HepG2 (cell line): ENCODE results near the gene SLCO4A1. TPM values are rescaled to one million over a fixed set of nuclear protein-coding genes. Genes with fewer than 3 reads are reported as not detected.

ENCODE experiments used
- ARNT2 ChIP-seq: sonication (generic); formaldehyde crosslinking; IDR thresholded peaks from 2 replicates; pipeline ENCODE4 v1.8.0; 2022; ENCODE audit warnings: mild to moderate bottlenecking, low read depth, missing genetic modification reagents, moderate library complexity
- CAMTA2 ChIP-seq: sonication (generic); formaldehyde crosslinking; IDR thresholded peaks from 2 replicates; pipeline ENCODE4 v1.4.0; 2020; ENCODE audit warnings: mild to moderate bottlenecking, missing genetic modification reagents, borderline replicate concordance
- FOXM1 ChIP-seq: sonication (generic); formaldehyde crosslinking; IDR thresholded peaks from 2 replicates; pipeline ENCODE4 v1.5.0; 2020; ENCODE audit warnings: missing genetic modification reagents
- HMG20B ChIP-seq: conservative IDR thresholded peaks from 2 replicates; pipeline ENCODE4 v1.6.1; 2016; ENCODE audit warnings: missing genetic modification reagents, missing compliant biosample characterization
- MED8 ChIP-seq: sonication (generic); formaldehyde crosslinking; IDR thresholded peaks from 2 replicates; pipeline ENCODE4 v1.8.1; 2023; ENCODE audit warnings: mild to moderate bottlenecking, missing genetic modification reagents; ENCODE audit not compliant: insufficient replicate concordance
- MZF1 ChIP-seq: sonication (generic); formaldehyde crosslinking; IDR thresholded peaks from 2 replicates; pipeline ENCODE4 v1.8.1; 2023; ENCODE audit warnings: mild to moderate bottlenecking, missing genetic modification reagents, borderline replicate concordance
- RAD21 ChIP-seq: fragments of 450-650 bp; formaldehyde crosslinking; IDR thresholded peaks from 2 replicates; pipeline ENCODE4 v1.5.0; 2020; ENCODE audit warnings: mild to moderate bottlenecking
- RXRA ChIP-seq: sonication (generic); formaldehyde crosslinking; IDR thresholded peaks from 2 replicates; pipeline ENCODE4 v1.5.1; 2020; ENCODE audit warnings: missing genetic modification reagents
- SMAD3 ChIP-seq: sonication (generic); formaldehyde crosslinking; IDR thresholded peaks from 2 replicates; pipeline ENCODE4 v1.4.0; 2020; ENCODE audit warnings: missing genetic modification reagents
- SOX6 ChIP-seq, 2 experiments: fragments of 450-650 bp in 1 of 2; sonication (generic) in 1 of 2; formaldehyde crosslinking in 1 of 2; IDR thresholded peaks; 2 replicates each; pipeline versions ENCODE4 v1.4.0 to v1.6.1; 2017 to 2020; ENCODE audit warnings: antibody characterized with exemption in 1 of 2, mild to moderate bottlenecking in 1 of 2, missing genetic modification reagents in 1 of 2
- THAP11 ChIP-seq: IDR thresholded peaks from 2 replicates; pipeline ENCODE4 v1.6.1; 2016; ENCODE audit warnings: missing biosample characterization, missing genetic modification reagents
- ZNF263 ChIP-seq: sonication (generic); formaldehyde crosslinking; IDR thresholded peaks from 2 replicates; pipeline ENCODE4 v1.4.0; 2020; ENCODE audit warnings: missing genetic modification reagents
- ZNF44 ChIP-seq: sonication (generic); formaldehyde crosslinking; IDR thresholded peaks from 2 replicates; pipeline ENCODE4 v1.5.1; 2020; ENCODE audit warnings: mild to moderate bottlenecking, missing genetic modification reagents
- ZNF547 ChIP-seq: sonication (generic); formaldehyde crosslinking; IDR thresholded peaks from 2 replicates; pipeline ENCODE4 v1.5.1; 2020; ENCODE audit warnings: mild to moderate bottlenecking, missing genetic modification reagents
- ZNF766 ChIP-seq: sonication (generic); formaldehyde crosslinking; IDR thresholded peaks from 2 replicates; pipeline ENCODE4 v1.5.0; 2020; ENCODE audit warnings: missing genetic modification reagents, borderline replicate concordance
- polyA plus RNA-seq, 8 experiments: library from polyadenylated mRNA; depleted of rRNA in 3 of 8; stranded (reverse) in 7 of 8; unstranded in 1 of 8; fragments of >200 nt; fragmentation: Illumina TruSeq in 4 of 8; extraction: Trizol in 4 of 8; gene quantifications; 2 replicates each; pipeline versions ENCODE4 v1.2.1 to v1.2.3, GENCODE V29; 2011 to 2016; ENCODE audit warnings: low read depth in 4 of 8, missing spikeins in 1 of 8, mixed read lengths in 1 of 8; ENCODE audit not compliant: insufficient read depth in 1 of 8
- total RNA-seq, 5 experiments: library from RNA; depleted of rRNA; stranded (reverse); fragments of >200 nt; fragmentation: Illumina TruSeq; extraction: Trizol; gene quantifications; 2 replicates each; pipeline ENCODE4 v1.2.3, GENCODE V29; 2016; ENCODE audit warnings: low read depth in 1 of 5
- TF ChIP-seq, protein P1 (sequence below): sonication (generic); formaldehyde crosslinking; IDR thresholded peaks from 2 replicates; pipeline ENCODE4 v1.8.1; 2023; ENCODE audit warnings: mild to moderate bottlenecking, missing genetic modification reagents
- TF ChIP-seq, protein P2 (sequence below): IDR thresholded peaks from 2 replicates; pipeline ENCODE4 v1.6.1; 2016; ENCODE audit warnings: missing compliant biosample characterization, missing genetic modification reagents, borderline replicate concordance
- TF ChIP-seq, protein P3 (sequence below): sonication (generic); formaldehyde crosslinking; IDR thresholded peaks from 2 replicates; pipeline ENCODE4 v1.9.0; 2022; ENCODE audit warnings: missing genetic modification reagents, mild to moderate bottlenecking, borderline replicate concordance
- TF ChIP-seq, protein P4 (sequence below): sonication (generic); formaldehyde crosslinking; IDR thresholded peaks from 2 replicates; pipeline ENCODE4 v1.4.0; 2020; ENCODE audit warnings: low read depth, missing genetic modification reagents
- TF ChIP-seq, protein P5 (sequence below): sonication (generic); formaldehyde crosslinking; IDR thresholded peaks from 2 replicates; pipeline ENCODE4 v1.4.0; 2020; ENCODE audit warnings: missing genetic modification reagents, mild to moderate bottlenecking, borderline replicate concordance

Gene SLCO4A1
- total and polyA plus RNA-seq, 2 of the 13 experiments (the other 11 are each of a cell fraction or from before 2014, with no cell fraction given) = 55.5 to 112 TPM

DNA sequence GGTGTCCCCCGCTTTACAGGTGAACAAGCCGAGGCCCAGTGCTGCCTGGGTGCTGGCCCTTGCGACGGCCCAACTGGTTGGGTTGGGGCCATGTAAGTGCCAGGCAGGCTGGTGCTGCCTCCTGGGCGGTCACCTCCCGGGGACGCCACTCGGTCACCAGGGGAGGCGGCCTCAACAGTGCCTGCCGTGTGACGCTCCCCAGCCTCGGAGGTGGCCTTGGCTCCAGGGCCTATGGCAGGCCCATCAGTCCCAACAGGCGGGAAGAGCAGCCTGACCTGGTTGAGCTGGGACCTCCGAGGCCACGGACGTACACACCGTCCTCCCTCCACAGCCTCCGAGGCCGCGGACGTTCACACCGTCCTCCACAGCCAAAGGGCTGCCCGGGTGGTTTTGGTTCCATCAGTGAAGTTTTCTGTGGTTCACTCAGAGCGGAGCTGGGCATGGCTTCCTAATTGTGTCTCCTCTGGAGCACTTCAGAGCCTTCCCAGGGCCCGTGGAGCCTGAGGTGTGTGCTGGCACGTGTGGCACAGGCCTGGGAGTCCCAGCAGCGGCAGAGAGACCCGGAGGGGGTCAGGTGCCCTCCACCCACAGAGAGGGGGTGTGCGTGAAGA, 19.3 kb upstream of the SLCO4A1 start (continued):
- TF ChIP-seq, protein P1, sequence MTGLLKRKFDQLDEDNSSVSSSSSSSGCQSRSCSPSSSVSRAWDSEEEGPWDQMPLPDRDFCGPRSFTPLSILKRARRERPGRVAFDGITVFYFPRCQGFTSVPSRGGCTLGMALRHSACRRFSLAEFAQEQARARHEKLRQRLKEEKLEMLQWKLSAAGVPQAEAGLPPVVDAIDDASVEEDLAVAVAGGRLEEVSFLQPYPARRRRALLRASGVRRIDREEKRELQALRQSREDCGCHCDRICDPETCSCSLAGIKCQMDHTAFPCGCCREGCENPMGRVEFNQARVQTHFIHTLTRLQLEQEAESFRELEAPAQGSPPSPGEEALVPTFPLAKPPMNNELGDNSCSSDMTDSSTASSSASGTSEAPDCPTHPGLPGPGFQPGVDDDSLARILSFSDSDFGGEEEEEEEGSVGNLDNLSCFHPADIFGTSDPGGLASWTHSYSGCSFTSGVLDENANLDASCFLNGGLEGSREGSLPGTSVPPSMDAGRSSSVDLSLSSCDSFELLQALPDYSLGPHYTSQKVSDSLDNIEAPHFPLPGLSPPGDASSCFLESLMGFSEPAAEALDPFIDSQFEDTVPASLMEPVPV (CRISPR knock-in tag) = peak; percentile 12; the same call in 1 of the 2 replicates
- no peak for TF ChIP-seq MED8 (CRISPR knock-in tag)
- TF ChIP-seq, protein P2, sequence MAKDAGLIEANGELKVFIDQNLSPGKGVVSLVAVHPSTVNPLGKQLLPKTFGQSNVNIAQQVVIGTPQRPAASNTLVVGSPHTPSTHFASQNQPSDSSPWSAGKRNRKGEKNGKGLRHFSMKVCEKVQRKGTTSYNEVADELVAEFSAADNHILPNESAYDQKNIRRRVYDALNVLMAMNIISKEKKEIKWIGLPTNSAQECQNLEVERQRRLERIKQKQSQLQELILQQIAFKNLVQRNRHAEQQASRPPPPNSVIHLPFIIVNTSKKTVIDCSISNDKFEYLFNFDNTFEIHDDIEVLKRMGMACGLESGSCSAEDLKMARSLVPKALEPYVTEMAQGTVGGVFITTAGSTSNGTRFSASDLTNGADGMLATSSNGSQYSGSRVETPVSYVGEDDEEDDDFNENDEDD (CRISPR knock-in tag) = peak; percentile 19
- no peak; the same call in 1 of the 2 replicates for TF ChIP-seq MZF1 (CRISPR knock-in tag)
- TF ChIP-seq, protein P3, sequence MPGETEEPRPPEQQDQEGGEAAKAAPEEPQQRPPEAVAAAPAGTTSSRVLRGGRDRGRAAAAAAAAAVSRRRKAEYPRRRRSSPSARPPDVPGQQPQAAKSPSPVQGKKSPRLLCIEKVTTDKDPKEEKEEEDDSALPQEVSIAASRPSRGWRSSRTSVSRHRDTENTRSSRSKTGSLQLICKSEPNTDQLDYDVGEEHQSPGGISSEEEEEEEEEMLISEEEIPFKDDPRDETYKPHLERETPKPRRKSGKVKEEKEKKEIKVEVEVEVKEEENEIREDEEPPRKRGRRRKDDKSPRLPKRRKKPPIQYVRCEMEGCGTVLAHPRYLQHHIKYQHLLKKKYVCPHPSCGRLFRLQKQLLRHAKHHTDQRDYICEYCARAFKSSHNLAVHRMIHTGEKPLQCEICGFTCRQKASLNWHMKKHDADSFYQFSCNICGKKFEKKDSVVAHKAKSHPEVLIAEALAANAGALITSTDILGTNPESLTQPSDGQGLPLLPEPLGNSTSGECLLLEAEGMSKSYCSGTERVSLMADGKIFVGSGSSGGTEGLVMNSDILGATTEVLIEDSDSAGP (CRISPR knock-in tag) = peak; percentile 12; the same call in 1 of the 2 replicates
- no peak; the same call in 1 of the 2 replicates for TF ChIP-seq ZNF766 (CRISPR knock-in tag)
- TF ChIP-seq, protein P4, sequence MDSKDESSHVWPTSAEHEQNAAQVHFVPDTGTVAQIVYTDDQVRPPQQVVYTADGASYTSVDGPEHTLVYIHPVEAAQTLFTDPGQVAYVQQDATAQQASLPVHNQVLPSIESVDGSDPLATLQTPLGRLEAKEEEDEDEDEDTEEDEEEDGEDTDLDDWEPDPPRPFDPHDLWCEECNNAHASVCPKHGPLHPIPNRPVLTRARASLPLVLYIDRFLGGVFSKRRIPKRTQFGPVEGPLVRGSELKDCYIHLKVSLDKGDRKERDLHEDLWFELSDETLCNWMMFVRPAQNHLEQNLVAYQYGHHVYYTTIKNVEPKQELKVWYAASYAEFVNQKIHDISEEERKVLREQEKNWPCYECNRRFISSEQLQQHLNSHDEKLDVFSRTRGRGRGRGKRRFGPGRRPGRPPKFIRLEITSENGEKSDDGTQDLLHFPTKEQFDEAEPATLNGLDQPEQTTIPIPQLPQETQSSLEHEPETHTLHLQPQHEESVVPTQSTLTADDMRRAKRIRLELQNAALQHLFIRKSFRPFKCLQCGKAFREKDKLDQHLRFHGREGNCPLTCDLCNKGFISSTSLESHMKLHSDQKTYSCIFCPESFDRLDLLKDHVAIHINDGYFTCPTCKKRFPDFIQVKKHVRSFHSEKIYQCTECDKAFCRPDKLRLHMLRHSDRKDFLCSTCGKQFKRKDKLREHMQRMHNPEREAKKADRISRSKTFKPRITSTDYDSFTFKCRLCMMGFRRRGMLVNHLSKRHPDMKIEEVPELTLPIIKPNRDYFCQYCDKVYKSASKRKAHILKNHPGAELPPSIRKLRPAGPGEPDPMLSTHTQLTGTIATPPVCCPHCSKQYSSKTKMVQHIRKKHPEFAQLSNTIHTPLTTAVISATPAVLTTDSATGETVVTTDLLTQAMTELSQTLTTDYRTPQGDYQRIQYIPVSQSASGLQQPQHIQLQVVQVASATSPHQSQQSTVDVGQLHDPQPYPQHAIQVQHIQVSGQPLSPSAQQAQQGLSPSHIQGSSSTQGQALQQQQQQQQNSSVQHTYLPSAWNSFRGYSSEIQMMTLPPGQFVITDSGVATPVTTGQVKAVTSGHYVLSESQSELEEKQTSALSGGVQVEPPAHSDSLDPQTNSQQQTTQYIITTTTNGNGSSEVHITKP (CRISPR knock-in tag) = no peak
- peak; percentile 58 for TF ChIP-seq ZNF44 (CRISPR knock-in tag)
- TF ChIP-seq SMAD3 (CRISPR knock-in tag) = no peak
- TF ChIP-seq, protein P5, sequence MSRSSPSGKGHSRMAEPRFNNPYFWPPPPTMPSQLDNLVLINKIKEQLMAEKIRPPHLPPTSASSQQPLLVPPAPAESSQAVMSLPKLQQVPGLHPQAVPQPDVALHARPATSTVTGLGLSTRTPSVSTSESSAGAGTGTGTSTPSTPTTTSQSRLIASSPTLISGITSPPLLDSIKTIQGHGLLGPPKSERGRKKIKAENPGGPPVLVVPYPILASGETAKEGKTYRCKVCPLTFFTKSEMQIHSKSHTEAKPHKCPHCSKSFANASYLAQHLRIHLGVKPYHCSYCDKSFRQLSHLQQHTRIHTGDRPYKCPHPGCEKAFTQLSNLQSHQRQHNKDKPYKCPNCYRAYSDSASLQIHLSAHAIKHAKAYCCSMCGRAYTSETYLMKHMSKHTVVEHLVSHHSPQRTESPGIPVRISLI (CRISPR knock-in tag) = peak; percentile 46
- TF ChIP-seq ARNT2 (CRISPR knock-in tag) = peak; percentile 51
- no peak for TF ChIP-seq RAD21 (CRISPR knock-in tag)
- no peak for TF ChIP-seq THAP11
- no peak for TF ChIP-seq FOXM1 (CRISPR knock-in tag)
- no peak for TF ChIP-seq SOX6 (IDR thresholded peaks at IDR 0.05)
- no peak for TF ChIP-seq SOX6 (CRISPR knock-in tag; IDR thresholded peaks at IDR 0.05)
- TF ChIP-seq CAMTA2 = no peak
- TF ChIP-seq HMG20B (CRISPR knock-in tag) = no peak
- TF ChIP-seq ZNF263 (CRISPR knock-in tag) = no peak; the same call in 1 of the 2 replicates
- TF ChIP-seq RXRA (CRISPR knock-in tag) = peak; percentile 64
- TF ChIP-seq ZNF547 (CRISPR knock-in tag) = peak; percentile 60
